Parathyroid adenoma (tissue), 2 donors: ENCODE results near the gene CHDH.

Source experiments
- H2AFZ ChIP-seq: fragments of 300-600 bp; sonication (generic); one replicate; pipeline ENCODE4 v1.7.0; 2017; ENCODE audit warnings: antibody characterized with exemption, mild to moderate bottlenecking
- H3K27ac ChIP-seq: fragments of 300-600 bp; sonication (generic); one replicate; pipeline ENCODE4 v1.7.0; 2017
- H3K27me3 ChIP-seq: fragments of 300-600 bp; sonication (generic); one replicate; pipeline ENCODE4 v1.7.0; 2017; ENCODE audit warnings: low read length; ENCODE audit not compliant: control insufficient read depth, insufficient read depth
- H3K36me3 ChIP-seq: fragments of 300-600 bp; sonication (generic); one replicate; pipeline ENCODE4 v1.7.0; 2017; ENCODE audit warnings: low read length; ENCODE audit not compliant: control insufficient read depth, insufficient read depth
- H3K4me1 ChIP-seq: fragments of 300-600 bp; sonication (generic); one replicate; pipeline ENCODE4 v1.7.0; 2017; ENCODE audit warnings: control low read depth
- H3K4me2 ChIP-seq: fragments of 300-600 bp; sonication (generic); one replicate; pipeline ENCODE4 v1.7.0; 2017; ENCODE audit warnings: low read length
- H3K4me3 ChIP-seq: fragments of 300-600 bp; sonication (generic); one replicate; pipeline ENCODE4 v1.7.0; 2017; ENCODE audit warnings: low read depth, low read length
- H3K79me2 ChIP-seq: fragments of 300-600 bp; sonication (generic); one replicate; pipeline ENCODE4 v1.7.0; 2017; ENCODE audit warnings: control low read depth
- H3K9ac ChIP-seq: fragments of 300-600 bp; sonication (generic); one replicate; pipeline ENCODE4 v1.7.0; 2017; ENCODE audit warnings: mild to moderate bottlenecking
- H3K9me3 ChIP-seq: fragments of 300-600 bp; sonication (generic); one replicate; pipeline ENCODE4 v1.7.0; 2017; ENCODE audit warnings: low read length; ENCODE audit not compliant: control insufficient read depth
- TF ChIP-seq, protein P1 (sequence below): fragments of 300-600 bp; sonication (generic); IDR thresholded peaks from one replicate; pipeline ENCODE4 v1.7.0; 2017; ENCODE audit warnings: antibody characterized with exemption, mild to moderate bottlenecking
- donor health status: primary hyperparathyroidism.

CHDH gene

DNA sequence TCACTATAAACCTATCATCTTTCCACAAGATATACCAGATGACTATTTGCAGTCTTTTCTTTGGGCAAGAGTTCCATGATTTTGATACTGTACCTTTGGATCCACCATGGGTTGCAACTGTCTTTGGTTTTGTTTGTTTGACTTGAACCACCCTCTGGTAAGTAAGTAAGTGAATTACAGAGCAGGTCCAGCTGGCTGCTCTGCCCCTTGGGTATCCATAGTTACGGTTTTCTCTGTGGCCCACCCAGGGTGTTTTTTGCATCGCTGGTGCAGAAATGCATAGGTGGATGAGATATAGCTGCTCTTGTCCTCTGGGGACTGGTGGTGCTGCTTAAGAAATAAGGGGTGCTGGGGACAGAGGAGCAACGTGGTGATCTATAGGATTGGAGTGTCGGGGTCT is 33.8 kb downstream of the CHDH start:
- Histone ChIP-seq H3K27me3 (no peaks in the 10 kb centered on the region), H3K79me2 (no peaks in the 10 kb centered on the region), H3K4me1 (peaks cover 4% of the 10 kb centered on the region), H3K36me3 (no peaks in the 10 kb centered on the region), H3K27ac (no peak overlapping the region), H3K9ac (no peak overlapping the region), H3K4me2 (no peak overlapping the region), H3K4me3 (no peak overlapping the region), H3K9me3 (no peaks in the 10 kb centered on the region), H2AFZ (no peak overlapping the region)
- TF ChIP-seq, protein P1, sequence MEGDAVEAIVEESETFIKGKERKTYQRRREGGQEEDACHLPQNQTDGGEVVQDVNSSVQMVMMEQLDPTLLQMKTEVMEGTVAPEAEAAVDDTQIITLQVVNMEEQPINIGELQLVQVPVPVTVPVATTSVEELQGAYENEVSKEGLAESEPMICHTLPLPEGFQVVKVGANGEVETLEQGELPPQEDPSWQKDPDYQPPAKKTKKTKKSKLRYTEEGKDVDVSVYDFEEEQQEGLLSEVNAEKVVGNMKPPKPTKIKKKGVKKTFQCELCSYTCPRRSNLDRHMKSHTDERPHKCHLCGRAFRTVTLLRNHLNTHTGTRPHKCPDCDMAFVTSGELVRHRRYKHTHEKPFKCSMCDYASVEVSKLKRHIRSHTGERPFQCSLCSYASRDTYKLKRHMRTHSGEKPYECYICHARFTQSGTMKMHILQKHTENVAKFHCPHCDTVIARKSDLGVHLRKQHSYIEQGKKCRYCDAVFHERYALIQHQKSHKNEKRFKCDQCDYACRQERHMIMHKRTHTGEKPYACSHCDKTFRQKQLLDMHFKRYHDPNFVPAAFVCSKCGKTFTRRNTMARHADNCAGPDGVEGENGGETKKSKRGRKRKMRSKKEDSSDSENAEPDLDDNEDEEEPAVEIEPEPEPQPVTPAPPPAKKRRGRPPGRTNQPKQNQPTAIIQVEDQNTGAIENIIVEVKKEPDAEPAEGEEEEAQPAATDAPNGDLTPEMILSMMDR, result no peak

DNA sequence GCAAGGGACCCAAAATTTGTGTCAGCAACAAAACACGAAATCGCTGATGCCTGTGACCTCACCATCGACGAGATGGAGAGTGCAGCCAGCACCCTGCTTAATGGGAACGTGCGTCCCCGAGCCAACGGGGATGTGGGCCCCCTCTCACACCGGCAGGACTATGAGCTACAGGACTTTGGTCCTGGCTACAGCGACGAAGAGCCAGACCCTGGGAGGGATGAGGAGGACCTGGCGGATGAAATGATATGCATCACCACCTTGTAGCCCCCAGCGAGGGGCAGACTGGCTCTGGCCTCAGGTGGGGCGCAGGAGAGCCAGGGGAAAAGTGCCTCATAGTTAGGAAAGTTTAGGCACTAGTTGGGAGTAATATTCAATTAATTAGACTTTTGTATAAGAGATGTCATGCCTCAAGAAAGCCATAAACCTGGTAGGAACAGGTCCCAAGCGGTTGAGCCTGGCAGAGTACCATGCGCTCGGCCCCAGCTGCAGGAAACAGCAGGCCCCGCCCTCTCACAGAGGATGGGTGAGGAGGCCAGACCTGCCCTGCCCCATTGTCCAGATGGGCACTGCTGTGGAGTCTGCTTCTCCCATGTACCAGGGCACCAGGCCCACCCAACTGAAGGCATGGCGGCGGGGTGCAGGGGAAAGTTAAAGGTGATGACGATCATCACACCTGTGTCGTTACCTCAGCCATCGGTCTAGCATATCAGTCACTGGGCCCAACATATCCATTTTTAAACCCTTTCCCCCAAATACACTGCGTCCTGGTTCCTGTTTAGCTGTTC is 34.9 kb downstream of the CHDH start:
- Histone ChIP-seq H3K27ac (no peak overlapping the region), H3K9me3 (no peaks in the 10 kb centered on the region), H3K36me3 (no peaks in the 10 kb centered on the region), H3K9ac (no peak overlapping the region), H3K4me2 (no peak overlapping the region), H3K4me3 (no peak overlapping the region), H3K4me1 (peaks cover 4% of the 10 kb centered on the region), H3K27me3 (no peaks in the 10 kb centered on the region), H2AFZ (no peak overlapping the region), H3K79me2 (no peaks in the 10 kb centered on the region)
- TF ChIP-seq, protein P1, result no peak

DNA sequence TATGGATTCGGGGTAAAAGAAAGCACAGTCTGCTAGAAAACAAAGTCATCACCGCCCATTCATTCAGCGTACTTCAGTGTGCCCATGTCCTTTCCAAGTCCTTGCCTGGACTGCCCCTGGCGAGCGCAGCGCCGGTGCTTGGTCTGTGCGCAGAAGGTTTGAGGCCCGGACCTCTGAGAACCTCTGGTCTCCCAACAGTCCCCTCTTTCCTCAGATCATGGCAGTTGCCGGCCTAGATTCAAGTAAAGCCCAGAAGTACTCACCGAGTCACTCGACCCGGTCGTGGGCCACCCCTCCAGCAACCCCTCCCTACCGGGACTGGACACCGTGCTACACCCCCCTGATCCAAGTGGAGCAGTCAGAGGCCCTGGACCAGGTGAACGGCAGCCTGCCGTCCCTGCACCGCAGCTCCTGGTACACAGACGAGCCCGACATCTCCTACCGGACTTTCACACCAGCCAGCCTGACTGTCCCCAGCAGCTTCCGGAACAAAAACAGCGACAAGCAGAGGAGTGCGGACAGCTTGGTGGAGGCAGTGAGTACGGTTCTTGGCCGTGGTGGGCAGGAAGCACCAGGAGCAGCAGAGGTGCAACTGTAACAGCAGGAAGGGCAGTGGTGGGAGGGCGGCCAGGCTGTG is 36.3 kb downstream of the CHDH start:
- no peaks in the 10 kb centered on the region for H3K27me3 ChIP-seq
- no peak overlapping the region for H2AFZ ChIP-seq
- no peak overlapping the region for H3K9ac ChIP-seq
- H3K4me3 ChIP-seq, result no peak overlapping the region
- no peaks in the 10 kb centered on the region for H3K36me3 ChIP-seq
- no peaks in the 10 kb centered on the region for H3K79me2 ChIP-seq
- no peak overlapping the region for H3K27ac ChIP-seq
- peaks cover 4% of the 10 kb centered on the region for H3K4me1 ChIP-seq
- TF ChIP-seq, protein P1, result no peak
- H3K4me2 ChIP-seq, result no peak overlapping the region
- no peaks in the 10 kb centered on the region for H3K9me3 ChIP-seq

DNA sequence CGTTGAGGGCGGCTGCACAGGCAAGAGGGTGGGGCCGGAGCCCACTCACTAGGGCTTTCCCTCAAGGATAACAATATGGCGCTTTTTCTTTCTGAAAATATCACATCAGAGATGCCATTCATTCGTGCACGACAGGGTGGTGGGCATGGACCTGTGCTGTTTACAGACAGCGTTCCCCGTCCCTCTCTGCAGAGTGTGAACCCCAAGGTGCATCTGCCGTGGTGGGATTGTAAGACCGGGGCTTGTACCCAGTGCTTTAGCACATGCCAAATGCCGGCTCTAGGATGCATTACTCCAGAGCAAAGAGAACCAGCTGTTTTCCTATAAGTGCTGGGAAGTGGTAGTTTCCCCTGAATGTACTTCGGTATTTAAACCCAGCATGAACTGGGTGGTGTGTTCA is 37.0 kb downstream of the CHDH start:
- H3K79me2 ChIP-seq, result no peaks in the 10 kb centered on the region
- H3K27me3 ChIP-seq, result no peaks in the 10 kb centered on the region
- H3K9ac ChIP-seq, result no peak overlapping the region
- no peaks in the 10 kb centered on the region for H3K36me3 ChIP-seq
- H3K4me2 ChIP-seq, result no peak overlapping the region
- no peak overlapping the region for H3K27ac ChIP-seq
- H3K4me3 ChIP-seq, result no peak overlapping the region
- TF ChIP-seq, protein P1, result no peak
- no peak overlapping the region for H2AFZ ChIP-seq
- H3K4me1 ChIP-seq, result peaks cover 2% of the 10 kb centered on the region
- no peaks in the 10 kb centered on the region for H3K9me3 ChIP-seq
